GM12878 (cell line): ENCODE data around the gene FAM25A. TPM values are rescaled to one million over a fixed set of nuclear protein-coding genes. Genes with fewer than 3 reads are reported as not detected.
"Not testable (repeated sequence)": the region's sequence is repeated elsewhere in the genome, so short reads cannot be mapped to it uniquely, and the experiment has no call there.

Experiments used
- ATAC-seq: fragments of 200-7000 bp; cut with Tn5 transposase; 3 replicates; pipeline ENCODE4 v1.9.1; 2020; ENCODE audit warnings: mild to moderate bottlenecking, moderate library complexity
- BruUV-seq: library from RNA; stranded (reverse); fragments of 400-500 nt; replicated peaks from 2 replicates; lab custom pipeline; 2021; lab: Mats Ljungman, UMichigan
- CTCF ChIA-PET: fragments of 300-600 bp; sonication (Branson Sonifier 250); formaldehyde crosslinking; extraction: SDS; loops from one replicate; lab custom pipeline; 2021; ENCODE audit warnings: inconsistent platforms; lab: Yijun Ruan, JAX
- POLR2A ChIA-PET: fragments of 350-600 bp; formaldehyde crosslinking; extraction: SDS; loops from one replicate; lab custom pipeline; 2021; ENCODE audit warnings: inconsistent platforms; lab: Charles Lee
- RAD21 ChIA-PET: fragments of 300-600 bp; sonication (Branson Sonifier 250); formaldehyde crosslinking; loops from one replicate; lab custom pipeline; 2023; ENCODE audit warnings: antibody characterized with exemption; ENCODE audit not compliant: unreplicated experiment; lab: Charles Lee
- SMC1A ChIA-PET: fragments of 300-600 bp; sonication (Branson Sonifier 250); formaldehyde crosslinking; loops from one replicate; lab custom pipeline; 2023; ENCODE audit not compliant: unreplicated experiment, uncharacterized antibody; lab: Charles Lee
- DNase-seq: peaks from one replicate; pipeline ENCODE4 v3.0.0-alpha.2; 2011; ENCODE audit warnings: low read depth, low spot score
- FAIRE-seq: peaks from 3 replicates; lab custom pipeline; 2011; peaks lifted over from hg19 to GRCh38; lab: Jason Lieb, UNC
- H2AFZ ChIP-seq: 2 replicates; pipeline ENCODE4 v1.6.0; 2011; ENCODE audit warnings: low read depth, low read length, control low read depth; ENCODE audit not compliant: control insufficient read depth
- H3K27ac ChIP-seq: 2 replicates; pipeline ENCODE4 v1.5.1; 2011; ENCODE audit warnings: control low read depth; ENCODE audit not compliant: control insufficient read depth, insufficient read depth
- H3K27me3 ChIP-seq, 2 experiments: replicated peaks in 1 of 2; 2 replicates each; pipeline versions ENCODE4 v1.6.0 to v1.6.1; 2011; ENCODE audit warnings: low read length in 1 of 2; ENCODE audit not compliant: control insufficient read depth in 2 of 2, insufficient read depth in 2 of 2
- H3K36me3 ChIP-seq, 2 experiments: 2 replicates each; pipeline ENCODE4 v1.5.1; 2011; ENCODE audit warnings: low read length in 1 of 2; ENCODE audit not compliant: control insufficient read depth in 2 of 2, insufficient read depth in 2 of 2
- H3K4me1 ChIP-seq: 2 replicates; pipeline ENCODE4 v1.6.1; 2011; ENCODE audit warnings: mild to moderate bottlenecking, low read length, moderate library complexity, mixed read lengths; ENCODE audit not compliant: control insufficient read depth, insufficient read depth
- H3K4me2 ChIP-seq: 2 replicates; pipeline ENCODE4 v1.6.0; 2011; ENCODE audit warnings: control low read depth; ENCODE audit not compliant: control insufficient read depth, insufficient read depth
- H3K4me3 ChIP-seq: fragments of 200-600 bp; sonication (generic); 2 replicates; pipeline ENCODE4 v1.5.1; 2016
- H3K79me2 ChIP-seq: 2 replicates; pipeline ENCODE4 v1.6.0; 2011; ENCODE audit warnings: low read length; ENCODE audit not compliant: control insufficient read depth, insufficient read depth
- H3K9ac ChIP-seq: 2 replicates; pipeline ENCODE4 v1.8.0; 2011; ENCODE audit warnings: low read length, control low read depth, mixed read lengths; ENCODE audit not compliant: control insufficient read depth, insufficient read depth
- H3K9me3 ChIP-seq: replicated peaks from 3 replicates; pipeline ENCODE4 v1.5.1; 2011; ENCODE audit warnings: mild to moderate bottlenecking, low read length; ENCODE audit not compliant: control insufficient read depth, insufficient read depth
- H4K20me1 ChIP-seq: 2 replicates; pipeline ENCODE4 v1.6.0; 2011; ENCODE audit not compliant: control insufficient read depth, insufficient read depth
- ESRRA ChIP-seq: IDR thresholded peaks from 2 replicates; pipeline ENCODE4 v1.6.1; 2012; ENCODE audit warnings: mild to moderate bottlenecking, low read length, improper control_type of control experiment
- GABPA ChIP-seq: IDR thresholded peaks from 2 replicates; pipeline ENCODE4 v1.6.1; 2014; ENCODE audit warnings: antibody characterized with exemption, low read depth, mild to moderate bottlenecking, inconsistent platforms
- HCFC1 ChIP-seq: fragments of 150-350 bp; IDR thresholded peaks from 2 replicates; pipeline ENCODE4 v1.6.1; 2014; ENCODE audit warnings: low read length
- HDAC6 ChIP-seq: fragments of 200-600 bp; sonication (generic); IDR thresholded peaks from one replicate; pipeline ENCODE4 v1.8.0; 2017; ENCODE audit warnings: antibody characterized with exemption; ENCODE audit not compliant: unreplicated experiment
- HSF1 ChIP-seq: fragments of 150-350 bp; IDR thresholded peaks from 2 replicates; pipeline ENCODE4 v1.6.1; 2014; ENCODE audit warnings: mild to moderate bottlenecking, low read depth, low read length
- JUND ChIP-seq: IDR thresholded peaks from 2 replicates; pipeline ENCODE4 v1.6.1; 2012; ENCODE audit warnings: low read depth, mild to moderate bottlenecking, low read length, improper control_type of control experiment, moderate library complexity
- KAT2A ChIP-seq: conservative IDR thresholded peaks from 2 replicates; pipeline ENCODE4 v1.6.1; 2011; ENCODE audit warnings: low read depth, low read length; ENCODE audit not compliant: control insufficient read depth
- NFXL1 ChIP-seq: fragments of 450-650 bp; IDR thresholded peaks from 2 replicates; pipeline ENCODE4 v1.6.1; 2017; ENCODE audit warnings: antibody characterized with exemption, mild to moderate bottlenecking, borderline replicate concordance
- NR2C2 ChIP-seq: IDR thresholded peaks from 2 replicates; pipeline ENCODE4 v1.6.1; 2011; ENCODE audit warnings: borderline replicate concordance, low read depth; ENCODE audit not compliant: control insufficient read depth, insufficient read length
- NR2F1 ChIP-seq: fragments of 450-650 bp; conservative IDR thresholded peaks from 2 replicates; pipeline ENCODE4 v1.6.1; 2017; ENCODE audit warnings: mild to moderate bottlenecking
- RB1 ChIP-seq: fragments of 450-650 bp; formaldehyde crosslinking; IDR thresholded peaks from 2 replicates; pipeline ENCODE4 v1.6.1; 2017; ENCODE audit warnings: mild to moderate bottlenecking, borderline replicate concordance
- SMAD5 ChIP-seq: IDR thresholded peaks from 2 replicates; pipeline ENCODE4 v1.6.1; 2016; ENCODE audit warnings: antibody characterized with exemption, low read depth
- SP1 ChIP-seq: IDR thresholded peaks from one replicate; pipeline ENCODE4 v1.6.1; 2011; ENCODE audit warnings: low read depth, low read length
- SRF ChIP-seq, 2 experiments: IDR thresholded peaks; 2 replicates each; pipeline ENCODE4 v1.6.1; 2011; ENCODE audit warnings: low read depth in 2 of 2, low read length in 2 of 2, mild to moderate bottlenecking in 1 of 2, moderate library complexity in 1 of 2
- TCF7 ChIP-seq: IDR thresholded peaks from 2 replicates; pipeline ENCODE4 v1.6.1; 2014; ENCODE audit warnings: antibody characterized with exemption, borderline replicate concordance
- WRNIP1 ChIP-seq: IDR thresholded peaks from 2 replicates; pipeline ENCODE4 v1.6.1; 2011; ENCODE audit warnings: low read depth, low read length, improper control_type of control experiment, borderline replicate concordance
- WGBS: methylation state at CpG from one replicate; pipeline ENCODE4 v1.1.6; 2016; ENCODE audit warnings: low lambda C conversion rate; ENCODE audit not compliant: insufficient replicate concordance, insufficient coverage; ENCODE audit errors: missing lambda C conversion rate; 5-methylcytosine and 5-hydroxymethylcytosine counted together
- in situ Hi-C: fragments of 300-500 bp; cut with MboI; formaldehyde crosslinking; loops from 9 replicates; pipeline ENCODE4 v1.14.3; 2018; ENCODE audit warnings: mixed read lengths
- intact Hi-C: fragments of 100-400 bp; cut with micrococcal nuclease; formaldehyde crosslinking; loops from one replicate; pipeline ENCODE4 v1.14.2; 2022; ENCODE audit not compliant: unreplicated experiment
- polyA plus RNA-seq, 11 experiments: library from polyadenylated mRNA; depleted of rRNA in 4 of 11; unstranded in 6 of 11; stranded (reverse) in 5 of 11; fragments of >200 nt; fragmentation: Nextera tagmentation in 4 of 11; fragmentation: Illumina TruSeq in 1 of 11; extraction: Ambion mirVana in 4 of 11; extraction: Trizol in 1 of 11; gene quantifications; 1 replicate in 1 of 11; 2 replicates in 10 of 11; pipeline versions ENCODE4 v1.2.1 to v1.2.3, GENCODE V29; 2011 to 2016; ENCODE audit warnings: inconsistent platforms in 2 of 11, missing spikeins in 2 of 11, low read depth in 1 of 11
- total RNA-seq, 4 experiments: library from RNA; depleted of rRNA in 3 of 4; stranded (reverse); fragments of >200 nt in 3 of 4; fragmentation: Illumina TruSeq in 1 of 4; extraction: Trizol in 1 of 4; gene quantifications; 2 replicates each; pipeline versions ENCODE4 v1.2.1 to v1.2.3, GENCODE V29; 2013 to 2021

The FAM25A gene
- total and polyA plus RNA-seq, 10 of the 15 experiments (the other 5 are each of a cell fraction or from before 2014, with no cell fraction given), result not detected

GRCh38 chr10:87000491-87000890 lies 19.6 kb upstream of the FAM25A start:
- Histone ChIP-seq H3K4me1 (no peaks in the 10 kb centered on the region), H2AFZ (no peak overlapping the region), H3K4me2 (no peak overlapping the region), H3K36me3 (no peaks in the 10 kb centered on the region), H3K79me2 (no peaks in the 10 kb centered on the region), H3K9me3 (no peaks in the 10 kb centered on the region), H3K4me3 (no peak overlapping the region), H3K27ac (no peak overlapping the region), H3K27me3 (no peaks in the 10 kb centered on the region), H4K20me1 (no peaks in the 10 kb centered on the region), H3K9ac (no peak overlapping the region)
- in situ Hi-C loops (no loop called here), intact Hi-C loops (no loop called here)
- SMC1A ChIA-PET, result no interaction called here
- FAIRE-seq (no peak), ATAC-seq (no peak), DNase-seq (no peak)
- POLR2A ChIA-PET, result interaction anchor here (0.6 kb wide), 1 partner anchor 135 kb away, joined by 3 read pairs; no protein-coding TSS in a partner anchor
- BruUV-seq, result no TSS peak
- CTCF ChIA-PET, result no interaction called here
- 33% methylated on average over 3 of the region's 3 CpGs for WGBS
- TF ChIP-seq TCF7, result no peak
- TF ChIP-seq SRF (IDR thresholded peaks at IDR 0.05; ENCODE audit: low read depth in 2 of 2, low read length in 2 of 2), result no peak
- TF ChIP-seq HSF1, result no peak
- TF ChIP-seq HCFC1, result no peak
- no peak for TF ChIP-seq KAT2A
- no peak for TF ChIP-seq GABPA
- TF ChIP-seq NR2C2, result no peak
- no peak for TF ChIP-seq WRNIP1
- no peak for TF ChIP-seq NR2F1
- TF ChIP-seq NFXL1, result no peak
- no peak for TF ChIP-seq SP1
- TF ChIP-seq RB1, result no peak
- TF ChIP-seq HDAC6, result no peak
- TF ChIP-seq SMAD5, result no peak
- no peak for TF ChIP-seq ESRRA
- TF ChIP-seq JUND, result no peak
- RAD21 ChIA-PET, result no interaction called here

- H3K4me1 ChIP-seq, H3K9me3 ChIP-seq, H3K79me2 ChIP-seq, BruUV-seq, RAD21 ChIA-PET, H4K20me1 ChIP-seq, SMC1A ChIA-PET, intact Hi-C loops, H3K27me3 ChIP-seq, DNase-seq, H3K27ac ChIP-seq, H3K36me3 ChIP-seq, ATAC-seq, in situ Hi-C loops, H3K4me2 ChIP-seq, CTCF ChIA-PET, FAIRE-seq, H2AFZ ChIP-seq, POLR2A ChIA-PET, H3K4me3 ChIP-seq, H3K9ac ChIP-seq: not testable (repeated sequence)
- 50% methylated on average over 1 of the region's 1 CpG for WGBS
Observed at GRCh38 chr10:87007124-87007523, 13.0 kb upstream of the FAM25A start.
